ENCODE data around the gene GRIA1.

GRIA1 gene

GRCh38 chr5:153658149-153658548, 167.7 kb downstream of the GRIA1 start:
- no peak for DNase-seq (ENCODE audit: low read depth in 4 of 4, low spot score in 1 of 4)

GRCh38 chr5:153658606-153659005, 168.1 kb downstream of the GRIA1 start:
- DNase-seq (ENCODE audit: low read depth in 4 of 4, low spot score in 1 of 4), result no peak

GRCh38 chr5:153659039-153659736, 168.7 kb downstream of the GRIA1 start:
- DNase-seq (ENCODE audit: low read depth in 4 of 4, low spot score in 1 of 4), result no peak

- no peak for DNase-seq (ENCODE audit: low read depth in 4 of 4, low spot score in 1 of 4)
Measured at GRCh38 chr5:153660919-153661318, 170.4 kb downstream of the GRIA1 start.

- no peak for DNase-seq (ENCODE audit: low read depth in 4 of 4, low spot score in 1 of 4)
Measured at GRCh38 chr5:153661897-153662296, 171.4 kb downstream of the GRIA1 start.

GRCh38 chr5:153670101-153670500, 179.6 kb downstream of the GRIA1 start:
- DNase-seq (ENCODE audit: low read depth in 4 of 4, low spot score in 1 of 4), result no peak

GRCh38 chr5:153671653-153672346, 181.3 kb downstream of the GRIA1 start:
- DNase-seq (ENCODE audit: low read depth in 4 of 4, low spot score in 1 of 4), result no peak

GRCh38 chr5:153672347-153673090, 182.0 kb downstream of the GRIA1 start:
- no peak for DNase-seq (ENCODE audit: low read depth in 4 of 4, low spot score in 1 of 4)

GRCh38 chr5:153674356-153674755, 183.9 kb downstream of the GRIA1 start:
- no peak for DNase-seq (ENCODE audit: low read depth in 4 of 4, low spot score in 1 of 4)

- DNase-seq (ENCODE audit: low read depth in 4 of 4, low spot score in 1 of 4), result no peak
Measured at GRCh38 chr5:153676406-153676805, 185.9 kb downstream of the GRIA1 start.

GRCh38 chr5:153676821-153677220, 186.4 kb downstream of the GRIA1 start:
- DNase-seq (ENCODE audit: low read depth in 4 of 4, low spot score in 1 of 4), result no peak

GRCh38 chr5:153678617-153679329, 188.3 kb downstream of the GRIA1 start:
- no peak for DNase-seq (ENCODE audit: low read depth in 4 of 4, low spot score in 1 of 4)

GRCh38 chr5:153690236-153690635, 199.8 kb downstream of the GRIA1 start:
- no peak for DNase-seq (ENCODE audit: low read depth in 4 of 4, low spot score in 1 of 4)

GRCh38 chr5:153696256-153696655, 205.8 kb downstream of the GRIA1 start:
- DNase-seq (ENCODE audit: low read depth in 4 of 4, low spot score in 1 of 4), result no peak

GRCh38 chr5:153699035-153699434, 208.6 kb downstream of the GRIA1 start:
- no peak for DNase-seq (ENCODE audit: low read depth in 4 of 4, low spot score in 1 of 4)

GRCh38 chr5:153700940-153701339, 210.5 kb downstream of the GRIA1 start:
- DNase-seq (ENCODE audit: low read depth in 4 of 4, low spot score in 1 of 4), result no peak

GRCh38 chr5:153702265-153702664, 211.8 kb downstream of the GRIA1 start:
- no peak for DNase-seq (ENCODE audit: low read depth in 4 of 4, low spot score in 1 of 4)

- no peak for DNase-seq (ENCODE audit: low read depth in 4 of 4, low spot score in 1 of 4)
Measured at GRCh38 chr5:153704110-153704509, 213.6 kb downstream of the GRIA1 start.

- no peak for DNase-seq (ENCODE audit: low read depth in 4 of 4, low spot score in 1 of 4)
Measured at GRCh38 chr5:153707626-153708025, 217.2 kb downstream of the GRIA1 start.

GRCh38 chr5:153711755-153712154, 221.3 kb downstream of the GRIA1 start:
- DNase-seq (ENCODE audit: low read depth in 4 of 4, low spot score in 1 of 4), result no peak

GRCh38 chr5:153712946-153713345, 222.5 kb downstream of the GRIA1 start:
- DNase-seq (ENCODE audit: low read depth in 4 of 4, low spot score in 1 of 4), result no peak
